HG03460 (cell line): ENCODE data around the gene GPR42.
"Not testable (repeated sequence)": the region's sequence is repeated elsewhere in the genome, so short reads cannot be mapped to it uniquely, and the experiment has no call there.

Experiments
- ATAC-seq: cut with Tn5 transposase; IDR thresholded peaks from one replicate; pipeline ENCODE4 v1.9.1; 2021; ENCODE audit not compliant: unreplicated experiment

Gene GPR42

DNA sequence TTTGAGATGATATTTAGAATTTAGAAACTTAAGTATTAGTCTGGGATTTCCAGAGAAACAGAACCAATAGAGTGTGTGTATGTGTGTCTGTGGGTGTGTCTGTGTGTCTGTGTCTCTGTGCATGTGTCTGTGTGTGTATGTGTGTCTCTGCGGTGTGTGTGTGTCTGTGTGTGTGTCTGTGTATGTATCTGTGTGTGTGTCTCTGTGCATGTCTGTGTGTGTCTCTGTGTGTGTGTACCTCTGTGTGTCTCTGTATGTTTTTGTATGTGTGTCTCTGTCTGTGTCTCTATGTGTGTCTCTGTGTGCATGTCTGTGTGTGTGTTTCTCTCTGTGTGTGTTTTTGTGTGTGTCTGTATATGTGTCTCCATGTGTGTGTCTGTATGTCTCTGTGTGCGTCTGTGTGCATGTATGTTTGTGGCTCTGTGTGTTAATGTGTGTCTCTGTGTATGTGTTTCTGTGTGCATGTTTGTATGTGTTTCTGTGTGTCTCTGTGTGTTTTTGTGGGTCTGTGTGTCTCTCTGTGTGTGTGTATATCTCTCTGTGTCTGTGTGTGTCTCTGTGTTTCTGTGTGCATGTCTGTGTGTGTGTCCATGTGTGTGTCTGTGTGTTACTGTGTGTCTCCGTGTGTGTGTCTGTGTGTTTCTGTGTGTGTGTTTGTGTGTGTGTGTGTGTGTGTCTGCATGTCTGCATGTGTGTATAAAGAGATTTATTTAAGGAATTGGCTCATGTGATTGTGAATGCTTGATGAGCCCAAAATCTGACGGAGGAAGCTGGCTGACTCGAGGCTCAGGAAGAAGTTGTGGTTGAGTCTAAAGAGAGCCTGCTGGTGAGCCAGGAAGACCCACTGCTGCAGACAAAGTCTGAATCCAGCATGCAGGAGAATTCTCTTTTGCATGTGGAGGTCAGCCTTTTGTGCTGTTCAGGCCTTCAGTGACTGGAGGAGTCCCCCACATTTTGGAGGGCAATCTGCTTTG is 22.2 kb downstream of the GPR42 start:
- no peak for ATAC-seq

DNA sequence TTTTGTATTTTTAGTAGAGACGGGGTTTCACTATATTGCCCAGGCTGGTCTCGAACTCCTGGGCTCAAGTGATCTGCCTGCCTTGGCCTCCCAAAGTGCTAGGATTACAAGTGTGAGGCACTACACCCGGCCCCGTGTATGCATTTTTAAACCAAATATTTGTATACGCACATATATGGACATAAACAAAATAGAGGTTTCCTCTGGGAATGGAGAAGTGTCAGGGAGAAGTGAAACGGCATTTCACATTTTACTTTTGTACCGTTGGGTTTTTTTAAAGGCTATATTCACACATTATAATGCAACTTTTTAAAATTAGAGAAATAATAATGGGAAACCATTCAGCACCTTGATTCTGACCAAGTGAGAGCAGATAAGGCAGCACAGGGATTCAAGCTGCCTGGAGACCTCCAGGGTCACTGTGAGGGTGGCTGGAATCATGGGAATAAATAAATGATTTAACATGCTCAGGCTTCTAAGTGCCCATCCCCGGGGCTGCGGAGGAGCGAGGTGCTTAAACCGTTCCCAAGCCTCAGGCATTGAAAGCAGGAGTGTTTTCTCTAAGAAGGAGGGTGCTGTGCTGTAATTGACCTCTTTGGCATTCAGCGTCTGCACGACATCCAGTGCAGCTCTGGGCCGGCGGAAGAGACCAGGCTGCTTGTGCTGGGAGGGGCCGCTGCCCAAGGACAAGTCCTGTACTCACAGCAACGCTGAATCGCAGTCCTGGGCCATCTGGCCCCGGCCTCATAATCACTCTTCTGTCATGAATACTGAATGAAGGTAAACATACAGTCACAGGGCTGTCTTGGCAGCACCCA is 24.7 kb downstream of the GPR42 start:
- ATAC-seq = no peak

DNA sequence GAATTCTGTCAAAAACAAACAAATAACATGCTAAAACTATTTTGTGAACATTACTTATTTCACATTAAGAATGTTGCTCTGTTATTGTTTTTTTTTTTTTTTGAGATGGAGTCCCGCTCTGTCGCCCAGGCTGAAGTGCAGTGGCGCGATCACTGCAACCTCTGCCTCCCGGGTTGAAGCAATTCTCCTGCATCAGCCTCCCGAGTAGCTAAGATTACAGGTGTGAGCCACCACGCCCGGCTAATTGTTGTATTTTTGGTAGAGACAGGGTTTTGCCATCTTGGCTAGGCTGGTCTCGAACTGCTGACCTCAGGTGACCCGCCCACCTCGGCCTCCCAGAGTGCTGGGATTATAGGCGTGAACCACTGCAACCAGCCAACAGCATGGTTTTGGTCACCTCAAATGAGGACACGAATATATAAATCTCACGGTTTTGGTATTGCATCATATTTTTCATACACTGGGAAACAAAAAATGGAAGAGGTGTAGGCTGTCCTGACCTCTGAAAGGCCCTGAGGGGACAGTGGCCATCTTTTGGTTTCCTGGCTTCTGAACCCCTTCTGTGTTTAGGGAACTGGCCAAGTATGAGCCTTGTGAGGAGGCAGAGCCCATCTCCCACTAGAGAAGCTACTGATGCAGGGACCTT is 25.5 kb downstream of the GPR42 start:
- ATAC-seq = no peak

GRCh38 chr19:35397064-35397463 is 26.2 kb downstream of the GPR42 start:
- no peak for ATAC-seq

DNA sequence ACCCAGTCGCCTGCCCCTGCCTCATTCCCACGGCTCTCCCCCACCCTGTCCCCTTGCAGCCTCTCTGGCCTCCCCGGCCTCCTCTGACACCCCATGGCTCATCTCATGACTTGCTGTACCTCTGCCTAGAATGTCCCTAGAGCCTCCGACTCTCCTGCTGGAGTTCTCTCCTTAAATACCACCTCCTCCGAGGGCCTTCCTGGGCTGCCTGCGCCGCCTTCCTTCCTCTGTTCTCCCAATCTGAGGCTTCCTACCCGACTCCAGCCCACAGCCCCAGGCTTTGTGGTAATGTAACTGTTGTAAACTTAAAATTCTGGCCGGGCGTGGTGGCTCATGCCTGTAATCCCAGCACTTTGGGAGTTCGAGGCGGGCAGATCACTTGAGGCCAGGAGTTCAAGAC is 27.7 kb downstream of the GPR42 start:
- no peak for ATAC-seq

- no peak for ATAC-seq
Observed at GRCh38 chr19:35399231-35399630, 28.4 kb downstream of the GPR42 start.

GRCh38 chr19:35399948-35400772 is 29.3 kb downstream of the GPR42 start:
- no peak for ATAC-seq

GRCh38 chr19:35400773-35401100 is 29.9 kb downstream of the GPR42 start:
- no peak for ATAC-seq

DNA sequence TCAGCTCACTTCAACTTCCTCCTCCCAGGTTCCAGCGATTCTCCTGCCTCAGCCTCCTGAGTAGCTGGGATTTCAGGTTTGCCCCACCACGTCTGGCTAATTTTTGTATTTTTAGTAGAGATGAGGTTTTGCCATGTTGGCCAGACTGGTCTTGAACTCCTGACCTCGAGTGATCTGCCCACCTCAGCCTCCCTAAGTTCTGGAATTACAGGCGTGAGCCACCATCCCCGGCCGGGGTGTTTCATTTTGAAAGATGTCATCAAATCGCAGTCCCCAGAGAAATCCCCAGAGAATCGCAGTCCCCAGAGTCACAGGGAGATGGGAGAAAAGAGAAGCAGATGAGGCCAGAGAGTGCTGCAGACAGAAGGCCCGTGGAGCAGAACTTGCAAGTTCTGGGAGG is 30.5 kb downstream of the GPR42 start:
- not testable (repeated sequence) for ATAC-seq

DNA sequence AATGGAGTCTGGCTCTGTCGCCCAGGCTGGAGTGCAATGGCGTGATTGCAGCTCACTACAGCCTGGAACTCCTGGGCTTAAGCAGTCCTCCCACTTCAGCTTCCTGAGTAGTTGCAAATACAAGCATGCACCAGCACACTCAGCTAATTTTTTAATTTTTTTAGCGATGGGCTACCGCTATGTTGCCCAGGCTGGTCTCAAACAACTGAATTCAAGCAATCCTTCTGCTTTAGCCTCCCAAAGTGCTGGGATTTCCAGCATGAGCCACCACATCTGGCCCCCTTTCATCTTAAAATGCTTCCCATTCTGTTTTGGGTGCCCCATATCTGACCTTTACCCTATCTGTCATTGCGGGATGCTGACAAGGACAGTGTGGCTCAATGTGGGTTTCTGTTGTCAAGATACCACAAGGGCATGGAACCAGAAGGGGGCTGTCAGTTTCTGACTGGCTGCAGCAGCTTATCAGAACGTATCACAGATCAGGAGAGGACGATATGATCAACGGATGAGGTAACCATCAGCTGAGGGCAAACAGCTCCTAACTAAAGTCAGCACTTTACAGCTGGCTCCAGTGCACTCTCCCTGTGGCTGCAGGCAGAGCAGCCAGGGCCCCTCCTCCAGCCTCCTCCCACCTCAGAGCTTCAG is 32.4 kb downstream of the GPR42 start:
- no peak for ATAC-seq

DNA sequence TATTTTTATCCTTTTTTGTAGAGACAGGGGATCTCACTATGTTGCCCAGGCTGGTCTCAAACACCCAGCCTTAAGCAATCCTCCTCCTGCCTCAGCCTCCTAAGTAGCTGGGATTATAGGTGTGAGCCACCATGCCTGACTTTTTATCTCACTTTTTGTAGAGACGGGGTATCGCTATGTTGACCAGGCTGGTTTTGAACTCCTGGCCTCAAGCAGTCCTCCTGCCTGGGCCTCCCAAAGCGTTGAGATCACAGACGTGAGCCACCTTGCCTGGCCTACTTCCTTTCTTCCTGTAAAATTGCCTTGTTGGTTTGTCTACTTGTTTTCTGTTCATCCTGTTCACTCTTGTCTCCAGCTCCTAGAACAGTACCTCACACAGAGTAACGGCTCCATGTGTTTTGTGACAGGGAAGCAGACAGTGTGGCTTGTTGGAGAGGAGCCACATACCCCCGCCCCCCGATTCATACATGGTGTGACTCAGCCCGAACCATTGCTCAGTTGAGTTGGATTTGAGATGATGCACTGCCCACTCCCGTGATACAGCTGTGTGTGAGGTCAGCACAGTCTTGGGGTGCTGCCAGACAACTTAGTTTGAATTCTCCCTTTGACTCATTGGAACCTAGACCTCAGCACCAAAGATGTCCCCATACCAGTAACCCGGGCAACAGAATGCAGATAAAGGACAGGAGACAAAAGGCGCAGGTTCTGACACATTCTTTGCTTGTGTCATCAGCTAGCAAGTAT is 34.2 kb downstream of the GPR42 start:
- peak; percentile 56 for ATAC-seq

- no peak for ATAC-seq
Observed at GRCh38 chr19:35407619-35408018, 36.8 kb downstream of the GPR42 start.

GRCh38 chr19:35408284-35409171 is 37.7 kb downstream of the GPR42 start:
- peak; percentile 68 for ATAC-seq

- ATAC-seq = no peak
Observed at GRCh38 chr19:35409191-35409590, 38.3 kb downstream of the GPR42 start.

DNA sequence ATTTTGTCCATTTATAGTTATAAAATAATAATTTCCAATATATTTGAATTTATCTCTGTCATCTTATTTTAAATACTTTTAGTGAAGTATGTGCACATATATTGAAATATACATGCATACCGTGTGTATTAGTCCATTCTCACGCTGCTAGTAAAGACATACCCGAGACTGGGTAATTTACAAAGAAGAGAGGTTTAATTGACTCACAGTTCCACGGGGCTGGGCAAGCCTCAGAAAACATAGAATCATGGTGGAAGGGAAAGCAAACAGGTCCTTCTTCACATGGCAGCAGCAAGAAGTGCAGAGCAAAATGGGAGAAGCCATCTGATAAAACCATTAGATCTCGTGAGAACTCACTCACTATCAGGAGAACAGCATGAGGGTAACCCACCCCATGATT is 39.6 kb downstream of the GPR42 start:
- no peak for ATAC-seq

DNA sequence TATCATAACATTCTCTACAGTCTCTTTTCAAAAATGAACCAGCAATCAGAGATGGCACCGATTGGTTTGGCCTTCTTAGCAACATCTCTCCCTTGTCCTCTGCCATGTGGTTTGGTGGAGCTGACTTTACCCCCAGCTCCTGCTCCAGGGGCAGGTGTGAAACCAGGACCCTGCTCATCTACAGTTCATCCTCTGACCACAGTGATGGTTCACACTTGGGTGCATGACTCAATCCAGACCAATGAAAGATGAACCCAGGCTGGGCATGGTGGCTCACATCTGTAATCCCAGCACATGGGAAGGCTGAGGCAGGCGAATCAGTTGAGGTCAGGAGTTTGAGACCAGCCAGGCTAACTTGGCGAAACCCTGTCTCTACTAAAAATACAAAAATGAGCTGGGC is 43.6 kb downstream of the GPR42 start:
- no peak for ATAC-seq

DNA sequence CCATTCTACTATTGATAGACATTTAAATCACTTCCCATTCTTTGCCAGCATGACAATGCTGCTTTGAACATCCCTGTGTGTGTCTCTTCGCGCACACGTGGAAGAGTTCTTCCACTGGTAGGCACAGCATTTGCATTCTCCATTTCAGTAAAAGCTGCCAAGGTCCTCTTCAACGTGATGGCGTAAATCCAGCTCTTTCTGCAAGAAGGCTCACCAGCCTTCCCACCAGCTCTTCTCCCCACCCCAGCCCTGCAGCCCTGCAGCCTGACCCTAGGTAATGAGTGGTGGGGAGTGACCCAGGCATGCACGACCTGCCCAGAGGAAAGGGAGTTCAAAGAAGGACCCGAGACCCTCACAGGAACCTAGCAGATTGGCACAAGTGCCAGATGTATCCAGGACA is 45.5 kb downstream of the GPR42 start:
- ATAC-seq = no peak

DNA sequence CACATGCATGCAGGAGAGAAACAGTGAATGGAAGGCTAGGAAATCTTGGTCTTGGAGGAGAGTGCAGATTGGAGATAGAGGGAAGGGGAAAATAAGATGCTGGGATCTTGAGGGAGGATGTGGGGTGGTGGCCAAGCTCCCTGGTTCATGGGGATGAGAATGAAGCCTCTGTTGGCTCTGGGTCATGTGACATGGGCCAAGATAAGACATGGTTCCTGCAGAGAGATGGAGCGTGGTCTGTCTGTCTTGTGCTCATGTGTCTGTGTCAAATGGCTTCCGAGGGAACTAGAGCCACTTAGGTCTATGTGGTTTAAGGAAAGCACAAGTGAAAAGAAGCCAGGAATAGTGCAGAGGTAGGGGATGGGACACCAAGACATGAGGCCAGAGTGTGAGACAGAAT is 46.4 kb downstream of the GPR42 start:
- no peak for ATAC-seq
